HG03196 (cell line): ENCODE results near the gene AQP12B.

Experiments
- ATAC-seq: cut with Tn5 transposase; IDR thresholded peaks from one replicate; pipeline ENCODE4 v1.9.1; 2021; ENCODE audit not compliant: unreplicated experiment

Gene AQP12B

DNA sequence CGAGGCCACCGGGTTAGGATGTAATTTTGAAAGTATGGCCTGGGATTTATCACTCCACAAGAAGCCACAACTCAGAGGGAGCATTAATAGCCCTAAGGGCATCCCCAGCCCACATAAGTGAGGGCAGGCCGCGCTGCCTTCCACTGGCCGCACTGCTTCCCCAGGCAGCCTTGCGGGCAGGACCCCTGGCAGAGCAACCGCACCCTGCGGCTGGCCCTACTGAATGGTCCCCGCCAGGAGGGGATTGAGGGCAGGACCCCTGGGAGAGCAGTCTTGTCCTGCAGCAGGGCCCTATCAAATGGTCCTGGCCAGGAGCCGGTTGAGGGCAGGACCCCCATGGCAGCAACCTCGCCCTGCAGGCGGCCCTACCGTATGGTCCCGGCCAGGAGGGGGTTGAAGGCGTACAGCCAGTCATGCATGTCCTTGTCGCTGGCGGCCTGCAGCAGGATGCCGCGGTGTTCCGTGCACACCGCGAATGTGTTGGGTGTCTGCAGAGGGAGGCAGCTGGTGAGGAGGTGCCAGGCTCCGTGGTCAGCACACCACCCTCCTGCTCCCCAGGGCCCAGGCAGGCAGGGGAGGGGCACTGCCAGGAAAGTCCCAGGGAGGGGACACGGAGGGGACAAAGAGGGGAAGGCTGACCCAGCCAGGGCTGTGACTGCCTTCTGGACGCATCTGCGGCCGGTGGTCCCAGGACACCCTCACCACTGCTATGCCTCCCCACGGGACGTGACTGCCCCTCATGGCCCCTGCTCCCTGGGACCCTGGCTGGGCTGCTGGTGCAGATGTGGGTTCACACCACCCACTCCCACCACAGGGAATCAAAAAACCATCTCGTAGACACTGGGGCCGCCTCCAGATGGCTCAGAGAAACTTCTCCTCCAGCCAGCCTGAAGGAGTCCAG, 35.2 kb upstream of the AQP12B start:
- ATAC-seq = no peak

DNA sequence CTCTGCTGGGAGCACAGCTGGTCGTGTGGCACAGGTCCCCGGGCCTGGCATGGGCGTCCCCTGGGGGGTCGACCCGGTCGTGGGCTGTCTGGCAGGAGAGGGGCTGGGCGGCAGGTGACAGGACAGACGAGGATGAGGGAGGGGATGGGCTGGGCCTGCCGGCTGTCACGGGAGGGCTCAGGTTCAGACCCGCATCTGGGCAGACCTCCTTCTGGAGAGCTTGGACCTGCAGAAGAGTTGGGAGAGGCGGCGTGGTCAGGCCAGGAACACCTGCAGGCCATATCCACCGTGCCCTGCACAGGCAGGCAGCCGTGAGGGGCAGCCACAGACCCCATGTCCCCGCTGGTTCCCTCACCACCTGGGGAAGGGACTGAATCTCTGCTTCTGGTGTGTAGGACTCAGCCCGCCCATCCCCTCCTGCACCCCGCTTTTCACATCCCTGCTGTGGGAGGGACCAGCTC, 34.5 kb upstream of the AQP12B start:
- ATAC-seq = no peak

DNA sequence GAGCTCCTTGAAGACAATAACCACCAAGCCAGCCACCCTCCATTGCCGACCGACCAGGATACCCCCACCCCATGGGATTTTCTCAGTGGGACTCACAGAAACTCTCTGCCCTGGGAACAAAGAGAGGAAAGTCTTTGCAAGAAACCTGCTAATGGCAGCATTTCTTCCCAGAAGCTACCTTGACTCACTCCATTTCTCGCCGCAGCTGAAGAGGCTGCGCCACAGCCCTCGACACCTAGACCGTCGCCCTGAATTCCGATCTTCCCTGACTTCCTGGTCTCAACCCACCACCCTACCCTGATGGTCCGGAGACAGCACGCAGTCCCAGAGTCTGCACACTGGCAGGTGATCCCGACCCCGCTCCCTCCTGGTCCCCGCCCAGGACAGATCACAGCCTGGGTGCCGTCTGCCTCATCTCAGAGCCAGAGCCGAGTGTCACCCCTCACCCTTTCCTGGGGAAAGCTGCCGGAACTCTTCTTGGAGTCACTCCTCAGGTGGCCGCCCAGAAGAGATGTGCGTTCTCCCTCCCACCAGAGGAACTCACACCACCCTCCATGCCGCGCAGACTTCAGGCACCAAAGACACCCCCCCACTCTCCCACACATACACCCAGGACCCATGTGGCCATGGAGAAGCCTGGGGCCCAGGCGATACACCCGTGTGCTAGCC, 33.6 kb upstream of the AQP12B start:
- ATAC-seq = no peak

DNA sequence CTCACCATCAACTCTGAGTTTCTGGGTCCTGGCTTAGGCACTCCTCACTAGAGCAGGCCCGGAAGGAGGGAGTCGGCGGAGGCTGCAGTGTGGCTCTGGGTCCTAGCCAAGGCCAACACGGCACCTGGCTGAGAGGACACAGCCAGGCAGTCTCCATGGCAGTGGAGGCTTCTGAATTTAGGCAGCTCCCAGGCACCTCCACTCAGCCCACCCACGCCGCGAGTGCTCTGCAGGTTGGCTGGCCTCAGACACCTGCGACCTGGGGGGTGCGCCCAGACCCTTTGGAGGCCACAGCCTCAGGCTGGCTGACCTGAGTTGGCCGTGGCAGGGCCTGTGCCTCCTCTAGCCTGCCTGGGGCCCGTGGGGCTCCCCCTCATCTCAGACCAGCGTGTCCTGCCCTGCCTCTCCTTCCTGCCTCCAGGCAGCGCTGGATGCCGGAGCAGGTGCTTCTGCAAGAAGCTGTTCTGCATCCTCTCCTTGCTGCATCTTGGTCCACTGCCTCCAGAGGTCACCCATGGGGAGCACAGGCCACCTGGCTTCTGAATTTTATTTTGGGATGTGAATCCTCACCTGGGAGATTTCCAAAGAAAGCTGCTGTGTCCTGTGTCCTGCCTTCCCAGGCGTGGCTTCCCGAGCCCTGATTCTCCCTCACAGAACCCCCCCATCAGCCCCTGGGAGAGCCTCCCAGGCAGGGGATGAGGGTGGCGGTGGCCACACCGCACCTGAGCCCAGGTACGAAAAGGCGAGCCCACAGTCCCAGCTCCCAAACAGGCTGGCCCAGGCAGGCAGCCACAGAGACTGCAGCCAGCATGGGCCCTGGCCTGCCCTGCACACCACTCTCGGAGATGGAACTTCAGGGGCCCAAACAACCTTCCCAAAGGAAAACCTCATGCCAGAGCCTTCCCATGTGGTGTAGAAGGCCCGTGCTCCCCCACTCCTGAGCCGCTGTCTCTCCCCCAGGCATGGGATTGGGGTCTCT, 32.4 kb upstream of the AQP12B start:
- no peak for ATAC-seq

DNA sequence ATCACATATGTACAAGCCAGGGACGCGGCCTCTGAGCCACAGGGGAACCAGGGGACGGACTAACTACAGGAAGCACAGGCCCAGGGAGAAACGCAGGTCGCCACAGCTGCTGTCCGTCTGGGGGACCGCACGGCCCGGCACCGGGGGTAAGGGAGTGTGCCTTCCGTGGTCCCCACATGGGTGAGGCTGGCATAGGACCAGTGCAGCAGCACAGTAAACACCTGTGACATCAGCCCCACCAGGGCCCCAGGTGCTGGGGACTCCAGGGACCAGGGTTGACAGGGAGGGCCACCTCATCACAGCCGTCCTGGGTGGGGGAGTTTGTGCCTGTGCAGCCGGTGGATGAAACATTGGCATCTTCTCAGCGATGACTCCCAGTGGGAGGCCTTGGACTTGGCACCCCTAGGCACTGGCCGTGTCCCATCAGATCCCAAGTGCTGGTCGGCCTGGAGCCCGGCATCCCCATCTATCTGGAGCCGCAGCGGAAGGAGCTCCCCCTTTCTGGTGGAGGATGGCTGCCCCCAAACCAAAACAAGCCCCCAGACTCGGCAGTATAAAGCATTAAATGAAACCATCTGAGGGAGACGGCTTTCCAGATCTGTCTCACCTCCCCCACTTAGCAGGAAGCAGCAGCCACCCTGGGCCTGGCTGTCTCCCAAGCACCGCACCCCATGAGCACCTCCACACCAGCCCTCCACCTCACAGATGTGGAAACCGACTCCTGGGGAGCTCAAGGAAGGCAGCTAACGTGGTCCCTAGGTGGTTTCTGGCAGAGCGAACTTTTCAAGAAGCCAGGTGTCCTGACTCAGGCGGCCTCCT, 31.5 kb upstream of the AQP12B start:
- ATAC-seq = no peak

DNA sequence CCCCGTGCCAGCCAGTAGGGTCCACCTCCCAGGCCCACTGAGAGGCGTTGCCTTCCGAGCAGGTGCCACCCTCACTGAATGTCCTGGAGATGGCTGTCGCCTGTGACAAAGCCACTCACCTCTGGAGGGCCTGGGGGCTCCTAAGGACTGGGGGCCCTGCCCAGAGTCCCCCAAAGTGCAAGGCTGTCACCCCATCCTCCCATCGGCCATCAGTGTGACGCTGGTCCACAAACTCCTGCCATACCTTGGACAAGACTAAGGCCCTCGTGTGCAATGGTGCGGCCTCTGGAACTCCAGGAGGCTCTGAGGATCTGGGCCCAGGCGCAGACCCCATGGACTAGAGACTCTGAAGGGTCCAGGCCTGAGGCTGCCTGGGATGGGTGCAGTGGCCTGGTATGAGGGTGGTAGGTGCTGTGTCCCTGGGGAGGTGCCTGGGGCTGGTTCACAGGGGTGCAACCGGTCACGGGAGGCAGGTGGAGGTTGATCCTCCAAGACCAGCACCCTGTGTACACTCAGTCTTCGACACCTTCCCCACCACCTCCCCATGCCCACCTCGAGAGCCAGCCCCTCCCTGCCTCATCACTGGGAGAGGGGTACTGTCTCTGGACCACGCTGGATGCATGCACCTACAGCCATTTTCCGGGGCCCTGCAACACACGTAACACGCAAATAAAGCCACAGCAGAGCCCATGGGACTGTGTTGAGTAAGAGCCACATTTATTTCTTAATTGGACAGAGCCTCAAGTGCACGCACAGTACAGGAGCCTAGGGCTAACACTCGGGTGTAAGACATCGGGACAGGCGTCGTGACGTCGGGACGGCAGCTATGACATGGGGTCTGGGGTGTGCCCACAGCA, 30.6 kb upstream of the AQP12B start:
- ATAC-seq = no peak

DNA sequence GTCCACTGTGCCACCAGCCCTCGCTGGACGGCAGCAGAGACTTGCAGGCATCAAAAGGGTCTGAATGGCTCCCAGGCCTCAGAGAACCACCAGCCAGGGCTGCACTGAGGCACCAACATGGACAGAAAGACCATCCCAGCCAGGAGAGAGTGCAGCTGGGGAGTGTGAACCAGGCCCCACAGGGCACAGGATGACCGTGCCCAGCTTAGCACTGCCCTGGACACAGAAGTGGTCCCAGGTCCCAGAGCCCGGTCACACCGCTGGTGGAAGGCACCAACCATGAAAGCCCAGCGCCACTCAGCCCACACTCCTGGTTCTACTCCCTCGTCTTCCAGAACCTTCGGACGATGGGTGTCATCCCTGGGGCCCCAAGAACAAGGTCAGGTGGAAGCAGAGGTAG, 29.4 kb upstream of the AQP12B start:
- ATAC-seq = no peak

DNA sequence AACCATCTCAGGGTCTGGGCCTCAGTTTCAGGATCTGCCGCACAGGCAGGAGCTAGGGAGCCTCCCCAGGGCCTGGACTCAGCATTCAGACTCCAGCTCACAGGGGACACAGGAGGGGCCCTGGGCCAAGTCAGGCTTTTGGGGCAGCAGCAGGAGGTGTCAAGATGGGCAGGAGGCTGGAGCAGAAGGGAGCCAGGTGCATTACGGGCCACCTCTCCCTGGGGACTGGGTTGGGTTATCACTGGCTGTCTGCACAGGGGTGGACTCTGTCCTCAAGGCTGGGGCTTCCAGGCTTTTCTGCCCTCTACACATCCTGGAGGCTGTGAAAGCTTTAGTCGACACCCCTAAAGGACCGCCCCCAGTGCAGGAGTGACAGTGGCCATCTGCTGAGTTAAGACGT, 29.0 kb upstream of the AQP12B start:
- no peak for ATAC-seq

DNA sequence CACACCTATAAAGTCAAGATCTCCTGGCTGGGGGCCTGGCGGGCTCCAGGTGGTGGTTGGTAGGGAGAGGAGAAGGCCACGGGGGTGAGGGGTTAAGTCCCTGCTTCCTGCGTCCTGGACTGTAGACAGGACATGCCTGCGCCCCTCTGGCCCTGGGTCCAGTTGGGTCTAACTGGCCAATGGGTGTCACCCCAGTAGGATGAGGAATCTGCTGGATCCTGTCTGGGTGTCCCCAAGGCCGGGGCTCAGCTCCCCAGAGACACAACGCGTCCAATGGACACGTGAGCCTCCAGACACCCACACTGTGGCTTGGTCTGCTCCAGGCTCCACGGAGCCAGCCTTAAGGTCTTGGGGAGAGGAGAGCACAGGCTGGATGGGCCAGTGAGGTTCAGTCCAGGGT, 28.6 kb upstream of the AQP12B start:
- no peak for ATAC-seq

DNA sequence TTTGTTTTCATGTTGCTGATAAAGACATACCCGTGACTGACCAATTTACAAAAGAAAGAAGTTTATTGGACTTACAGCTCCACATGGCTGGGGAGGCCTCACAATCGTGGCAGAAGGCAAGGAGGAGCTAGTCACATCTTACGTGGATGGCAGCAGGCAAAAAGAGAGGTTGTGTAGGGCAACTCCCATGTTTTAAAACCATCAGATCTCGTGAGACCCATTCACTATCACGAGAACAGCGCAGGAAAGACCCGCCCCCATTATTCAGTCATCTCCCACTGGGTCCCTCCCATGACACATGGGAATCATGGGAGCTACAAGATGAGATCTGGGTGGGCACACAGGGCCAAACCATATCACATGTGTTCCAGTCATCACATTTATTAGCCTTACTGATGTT, 25.8 kb upstream of the AQP12B start:
- no peak for ATAC-seq

DNA sequence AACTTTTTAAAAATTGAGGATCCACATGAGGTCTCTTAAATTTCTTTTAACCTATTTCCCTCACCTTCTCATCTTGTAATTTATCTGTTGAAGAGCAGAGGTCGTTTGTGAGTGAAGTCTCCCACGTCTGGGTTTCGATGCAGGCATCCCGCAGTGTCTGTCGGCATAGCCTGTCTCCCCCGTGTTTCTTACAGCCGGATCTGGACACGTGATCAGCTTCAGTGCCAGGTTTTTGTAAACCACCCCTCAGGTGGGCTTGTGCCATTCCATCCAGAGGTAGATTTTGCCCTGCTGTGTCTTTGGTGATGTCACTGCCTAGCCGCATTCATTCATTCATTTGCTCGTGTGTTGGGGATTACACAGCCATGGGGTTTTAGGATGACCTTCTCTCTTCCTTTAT, 25.1 kb upstream of the AQP12B start:
- ATAC-seq = no peak

DNA sequence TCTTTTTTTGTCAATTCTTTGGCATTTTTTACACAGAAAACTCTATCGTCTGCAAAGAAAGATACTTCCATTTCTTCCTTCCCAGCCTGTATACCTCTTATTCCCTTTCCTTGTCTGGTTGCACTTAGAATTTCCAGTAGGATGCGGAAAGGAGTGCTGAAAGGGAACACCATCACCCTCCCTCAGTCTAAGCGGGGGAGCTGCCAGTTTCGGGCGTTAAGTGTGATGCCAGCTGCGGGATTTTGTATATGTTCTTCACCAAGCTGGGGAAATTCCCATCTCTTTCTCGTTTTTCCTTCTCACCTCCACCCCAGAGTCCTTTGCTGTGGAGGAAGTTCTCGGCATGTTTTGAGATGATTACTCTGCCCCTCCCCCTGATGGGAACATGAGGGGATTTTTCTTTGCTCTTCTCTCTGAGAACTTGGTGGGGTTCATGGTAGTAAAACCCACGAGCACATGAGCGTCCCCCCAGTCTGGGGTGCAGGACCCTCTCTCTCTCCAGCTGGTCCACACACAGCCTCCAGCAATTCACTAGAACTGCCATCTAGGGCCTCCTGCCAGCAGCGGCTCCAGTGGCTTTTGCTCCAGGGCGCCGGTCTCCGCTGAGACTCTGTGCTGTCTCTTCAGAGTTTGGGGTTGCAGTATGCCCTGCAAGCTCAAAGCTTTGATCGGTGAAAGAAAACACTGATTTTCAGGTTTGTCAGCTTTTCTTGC, 24.5 kb upstream of the AQP12B start:
- ATAC-seq = no peak

DNA sequence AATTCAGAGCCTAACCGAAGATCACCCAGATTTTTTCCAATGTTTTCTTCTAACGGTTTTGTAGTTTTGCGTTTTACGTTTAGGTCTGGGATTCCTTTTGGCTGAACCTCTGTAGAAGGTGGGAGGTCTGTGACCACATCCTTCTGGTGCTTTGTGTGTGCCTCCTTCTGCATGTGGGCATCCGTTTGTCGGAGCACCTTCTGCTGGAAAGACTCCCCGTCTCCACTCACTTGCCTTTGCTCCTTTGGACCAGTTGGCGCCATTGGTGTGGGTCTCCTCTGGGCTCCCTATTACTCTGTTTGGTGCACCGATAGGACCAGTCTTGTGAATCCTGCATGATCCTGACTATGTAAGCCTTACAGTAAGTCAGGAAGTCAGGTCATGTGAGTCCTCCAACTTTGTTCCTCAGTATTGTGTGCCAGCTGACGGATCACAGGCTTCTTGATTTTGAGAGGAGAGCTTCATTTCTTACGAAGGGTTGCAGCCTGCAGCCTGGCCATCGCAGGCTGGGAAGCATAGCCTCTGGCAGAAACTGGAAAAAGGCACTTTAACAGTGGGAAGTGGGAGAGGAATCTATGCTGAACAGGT, 22.6 kb upstream of the AQP12B start:
- ATAC-seq = no peak

DNA sequence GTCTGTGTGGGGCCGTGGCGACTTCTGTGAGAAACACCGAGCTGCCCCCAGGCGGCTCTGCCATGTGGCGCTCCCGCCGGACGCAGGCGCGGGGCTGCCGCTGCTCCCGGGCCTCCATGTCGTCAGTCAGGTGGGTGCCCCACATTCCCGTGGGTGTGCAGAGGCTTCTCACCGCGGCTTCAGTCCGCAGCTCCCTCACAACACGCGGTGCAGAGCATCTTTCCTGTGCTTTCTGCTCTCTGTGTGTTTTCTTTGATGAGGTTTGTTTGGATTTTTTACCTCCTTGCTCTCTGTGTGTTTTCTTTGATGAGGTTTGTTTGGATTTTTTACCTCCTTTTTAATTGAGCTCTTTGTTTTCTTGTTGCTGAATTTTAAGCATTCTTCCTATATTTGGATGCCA, 22.0 kb upstream of the AQP12B start:
- no peak for ATAC-seq

DNA sequence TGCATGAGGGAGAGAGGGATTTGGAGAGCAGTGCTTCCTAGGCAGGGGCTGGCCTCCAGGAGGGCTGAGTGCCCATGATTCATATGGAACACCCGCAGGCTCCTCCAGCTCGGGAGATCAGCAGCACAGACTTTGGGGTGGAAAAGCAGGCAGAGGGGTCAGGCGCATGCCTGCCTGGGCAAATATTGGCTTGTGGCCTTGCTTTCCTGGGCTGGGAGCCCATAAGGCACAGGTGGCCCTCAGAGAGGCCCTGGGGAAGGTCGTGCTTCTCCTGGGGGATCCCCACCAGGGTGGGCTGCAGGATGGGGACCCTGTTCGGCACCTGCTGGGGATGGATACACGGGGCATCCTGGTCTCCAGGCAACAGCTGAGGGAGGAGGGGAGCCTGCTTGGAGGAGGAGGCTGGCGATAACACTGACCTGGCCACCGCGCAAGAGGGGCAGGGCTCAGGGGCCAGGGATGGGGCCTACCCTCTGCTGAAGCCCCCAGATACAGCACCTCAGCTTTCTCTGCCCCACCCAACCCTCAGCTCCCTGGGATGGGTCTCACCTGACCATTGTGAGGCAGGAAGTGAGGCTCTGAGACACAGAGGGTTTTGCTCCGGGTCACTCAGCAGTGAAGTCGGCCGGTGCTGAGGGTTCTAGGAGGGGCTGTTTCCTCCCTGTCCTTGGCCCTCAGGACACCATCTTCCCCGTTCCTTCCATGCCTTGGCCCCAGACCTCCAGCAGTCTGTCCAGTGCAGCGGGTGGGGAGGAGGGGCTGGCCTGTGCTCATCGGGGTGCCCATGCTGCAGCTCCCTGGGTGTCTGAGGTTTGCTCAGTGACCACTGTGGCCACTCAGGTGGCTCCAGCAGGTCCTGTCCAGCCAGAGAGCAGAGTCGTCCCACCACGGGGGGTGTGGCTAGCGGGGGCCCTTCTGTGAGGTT, 21.0 kb upstream of the AQP12B start:
- ATAC-seq = no peak

DNA sequence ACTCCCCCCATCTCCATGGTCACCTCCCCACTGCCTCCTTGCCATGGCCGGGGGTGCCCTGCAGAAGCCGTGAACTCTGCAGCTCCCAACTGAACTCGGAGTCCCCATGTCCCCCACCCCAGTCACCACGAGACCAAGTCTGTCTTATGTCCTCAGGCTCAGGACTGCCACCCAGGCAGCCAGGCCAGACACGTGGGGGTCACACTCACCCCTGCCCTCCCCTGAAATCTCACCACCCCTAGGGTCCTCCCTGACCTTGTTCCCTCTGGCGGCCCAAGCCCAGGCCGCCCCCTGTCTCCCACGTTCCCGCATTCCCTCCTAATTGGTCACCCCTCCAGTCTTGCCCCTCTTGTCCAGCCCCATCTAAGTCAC, 19.9 kb upstream of the AQP12B start:
- no peak for ATAC-seq
